H1 (cell line): ENCODE measurements around the gene CLDN14. TPM values are rescaled to one million over a fixed set of nuclear protein-coding genes. Genes with fewer than 3 reads are reported as not detected.

Source experiments
- CTCF ChIA-PET: fragments of 300-600 bp; sonication (Branson Sonifier 250); formaldehyde crosslinking; loops from one replicate; lab custom pipeline; 2021; ENCODE audit not compliant: partially characterized antibody; lab: Charles Lee
- POLR2A ChIA-PET: fragments of 300-600 bp; sonication (Branson Sonifier 250); formaldehyde crosslinking; loops from one replicate; lab custom pipeline; 2021; ENCODE audit warnings: inconsistent platforms; ENCODE audit not compliant: partially characterized antibody; lab: Charles Lee
- DNase-seq, 2 experiments: peaks; one replicate each; pipeline versions ENCODE4 v3.0.0 to v3.0.0-alpha.2; 2010 to 2022; ENCODE audit warnings: low spot score in 2 of 2, low read depth in 1 of 2, mixed read lengths in 1 of 2
- FAIRE-seq: peaks from 2 replicates; lab custom pipeline; 2011; peaks lifted over from hg19 to GRCh38; lab: Jason Lieb, UNC
- H2AFZ ChIP-seq: 2 replicates; pipeline ENCODE4 v1.8.1; 2012; ENCODE audit warnings: low read length, inconsistent platforms
- H2AK5ac ChIP-seq: 2 replicates; pipeline ENCODE4 v1.6.1; 2013; ENCODE audit warnings: low read depth, low read length
- H2BK120ac ChIP-seq: replicated peaks from 2 replicates; pipeline ENCODE3; 2013; ENCODE audit warnings: low read depth, low read length, inconsistent platforms
- H2BK12ac ChIP-seq: 2 replicates; pipeline ENCODE4 v1.6.1; 2013; ENCODE audit warnings: low read depth, low read length
- H2BK15ac ChIP-seq: 2 replicates; pipeline ENCODE4 v1.6.1; 2013; ENCODE audit warnings: low read length
- H2BK20ac ChIP-seq: 2 replicates; pipeline ENCODE4 v1.6.1; 2013; ENCODE audit warnings: low read length
- H2BK5ac ChIP-seq: 2 replicates; pipeline ENCODE4 v1.6.1; 2013; ENCODE audit warnings: low read depth, low read length
- H3K14ac ChIP-seq: 2 replicates; pipeline ENCODE4 v1.6.1; 2013; ENCODE audit warnings: inconsistent platforms; ENCODE audit not compliant: insufficient read length
- H3K18ac ChIP-seq: 2 replicates; pipeline ENCODE4 v1.6.1; 2013; ENCODE audit warnings: low read length; ENCODE audit errors: extremely low read depth
- H3K23ac ChIP-seq: 2 replicates; pipeline ENCODE4 v1.6.1; 2013; ENCODE audit warnings: inconsistent platforms; ENCODE audit not compliant: insufficient read length
- H3K23me2 ChIP-seq: 2 replicates; pipeline ENCODE4 v1.6.1; 2013; ENCODE audit warnings: low read depth, low read length
- H3K27ac ChIP-seq: 2 replicates; pipeline ENCODE4 v1.6.1; 2011; ENCODE audit warnings: low read depth, low read length, inconsistent platforms
- H3K27me3 ChIP-seq, 4 experiments: replicated peaks in 1 of 4; 1 replicate in 1 of 4; 2 replicates in 3 of 4; pipeline versions ENCODE4 v1.6.1 to v1.8.1; 2011 to 2013; ENCODE audit warnings: low read length in 3 of 4, mild to moderate bottlenecking in 3 of 4, inconsistent platforms in 2 of 4, mixed read lengths in 2 of 4, moderate library complexity in 1 of 4; ENCODE audit not compliant: control insufficient read depth in 3 of 4, insufficient read depth in 3 of 4; ENCODE audit errors: extremely low read depth in 1 of 4
- H3K36me3 ChIP-seq, 4 experiments: 2 replicates each; pipeline versions ENCODE4 v1.6.1 to v1.8.1; 2011 to 2013; ENCODE audit warnings: mild to moderate bottlenecking in 4 of 4, low read length in 3 of 4, moderate library complexity in 2 of 4, control low read depth in 1 of 4, inconsistent platforms in 1 of 4; ENCODE audit not compliant: insufficient read depth in 4 of 4, control insufficient read depth in 2 of 4
- H3K4ac ChIP-seq: replicated peaks from 2 replicates; pipeline ENCODE3; 2013; ENCODE audit warnings: low read length, low read depth, mixed read lengths, inconsistent platforms; ENCODE audit not compliant: insufficient read length
- H3K4me1 ChIP-seq, 4 experiments: replicated peaks in 1 of 4; 1 replicate in 1 of 4; 2 replicates in 3 of 4; pipeline versions ENCODE4 v1.6.1 to v1.8.1; 2011 to 2013; ENCODE audit warnings: low read length in 3 of 4, inconsistent platforms in 2 of 4, mixed read lengths in 1 of 4; ENCODE audit not compliant: insufficient read depth in 4 of 4, control insufficient read depth in 3 of 4
- H3K4me2 ChIP-seq, 2 experiments: 2 replicates each; pipeline versions ENCODE4 v1.6.1 to v1.8.1; 2011 to 2013; ENCODE audit warnings: low read depth in 2 of 2, low read length in 2 of 2, control low read depth in 1 of 2, inconsistent platforms in 1 of 2, mild to moderate bottlenecking in 1 of 2; ENCODE audit not compliant: insufficient read depth in 1 of 2
- H3K4me3 ChIP-seq, 4 experiments: fragments of 200-600, 300-600 bp in 1 of 4; sonication (generic), shearing (Covaris generic), sonication (Bioruptor Twin) in 1 of 4; 2 replicates each; pipeline versions ENCODE4 v1.5.1 to v1.8.1; 2011 to 2016; ENCODE audit warnings: low read length in 4 of 4, low read depth in 3 of 4, control low read depth in 2 of 4, inconsistent platforms in 2 of 4, mild to moderate bottlenecking in 2 of 4, mixed read lengths in 1 of 4, moderate library complexity in 1 of 4; ENCODE audit not compliant: insufficient read depth in 2 of 4; ENCODE audit errors: extremely low read depth in 1 of 4
- H3K56ac ChIP-seq: replicated peaks from 2 replicates; pipeline ENCODE3; 2013; ENCODE audit warnings: low read depth, mild to moderate bottlenecking, mixed read lengths, low read length, inconsistent platforms; ENCODE audit not compliant: insufficient read length
- H3K79me1 ChIP-seq: 2 replicates; pipeline ENCODE4 v1.6.1; 2013; ENCODE audit warnings: low read depth, low read length, control low read depth
- H3K79me2 ChIP-seq, 2 experiments: 2 replicates each; pipeline versions ENCODE4 v1.6.1 to v1.8.1; 2012 to 2013; ENCODE audit warnings: low read length in 2 of 2, mild to moderate bottlenecking in 2 of 2, inconsistent platforms in 1 of 2; ENCODE audit not compliant: insufficient read depth in 2 of 2, control insufficient read depth in 1 of 2
- H3K9ac ChIP-seq, 4 experiments: replicated peaks in 1 of 4; 1 replicate in 1 of 4; 2 replicates in 3 of 4; pipeline versions ENCODE4 v1.6.1 to v1.8.1; 2011 to 2013; ENCODE audit warnings: low read depth in 3 of 4, low read length in 3 of 4, control low read depth in 2 of 4, mild to moderate bottlenecking in 2 of 4, moderate library complexity in 2 of 4, inconsistent platforms in 1 of 4; ENCODE audit errors: extremely low read depth in 1 of 4
- H3K9me3 ChIP-seq, 2 experiments: 2 replicates each; pipeline versions ENCODE4 v1.6.1 to v1.8.1; 2012 to 2013; ENCODE audit warnings: mild to moderate bottlenecking in 2 of 2, moderate library complexity in 2 of 2, control low read depth in 1 of 2, inconsistent platforms in 1 of 2, low read depth in 1 of 2, low read length in 1 of 2, mixed read lengths in 1 of 2; ENCODE audit not compliant: insufficient read depth in 2 of 2
- H4K20me1 ChIP-seq, 2 experiments: replicated peaks in 1 of 2; 2 replicates each; pipeline versions ENCODE3 to v1.8.1; 2011 to 2013; ENCODE audit warnings: inconsistent platforms in 2 of 2, low read length in 2 of 2, mild to moderate bottlenecking in 1 of 2; ENCODE audit not compliant: insufficient read depth in 2 of 2, control insufficient read depth in 1 of 2
- H4K5ac ChIP-seq: 2 replicates; pipeline ENCODE4 v1.6.1; 2013; ENCODE audit warnings: low read length, low read depth, mixed read lengths, inconsistent platforms; ENCODE audit not compliant: insufficient read length
- H4K8ac ChIP-seq: 2 replicates; pipeline ENCODE4 v1.8.0; 2013; ENCODE audit warnings: mild to moderate bottlenecking, moderate library complexity, low read length, inconsistent platforms; ENCODE audit not compliant: insufficient read depth; ENCODE audit errors: extremely low read depth
- H4K91ac ChIP-seq: replicated peaks from 2 replicates; pipeline ENCODE3; 2013; ENCODE audit warnings: low read length, mixed read lengths, inconsistent platforms; ENCODE audit not compliant: insufficient read length
- CTBP2 ChIP-seq: IDR thresholded peaks from 2 replicates; pipeline ENCODE4 v1.7.0; 2011; ENCODE audit warnings: borderline replicate concordance, mild to moderate bottlenecking, moderate library complexity, mixed read lengths, low read length; ENCODE audit not compliant: insufficient read depth, insufficient read length
- EGR1 ChIP-seq: IDR thresholded peaks from 2 replicates; pipeline ENCODE4 v1.6.1; 2011; ENCODE audit warnings: low read depth, low read length, borderline replicate concordance
- GABPA ChIP-seq: IDR thresholded peaks from 2 replicates; pipeline ENCODE4 v1.6.1; 2011; ENCODE audit warnings: mild to moderate bottlenecking, low read length, moderate library complexity, borderline replicate concordance; ENCODE audit not compliant: insufficient read depth
- HDAC2 ChIP-seq, 2 experiments: fragments of 300-600 bp in 1 of 2; sonication (generic) in 1 of 2; IDR thresholded peaks; 2 replicates each; pipeline ENCODE4 v1.6.1; 2011 to 2012; ENCODE audit warnings: low read depth in 2 of 2, low read length in 2 of 2, mild to moderate bottlenecking in 2 of 2, moderate library complexity in 2 of 2, borderline replicate concordance in 1 of 2, inconsistent platforms in 1 of 2
- HDAC6 ChIP-seq: IDR thresholded peaks from one replicate; pipeline ENCODE4 v1.7.1; 2012; ENCODE audit warnings: low read depth, mild to moderate bottlenecking, inconsistent platforms, low read length, moderate library complexity
- JUND ChIP-seq: IDR thresholded peaks from 2 replicates; pipeline ENCODE4 v1.6.1; 2011; ENCODE audit warnings: mild to moderate bottlenecking, improper control_type of control experiment, low read length
- POU5F1 ChIP-seq: IDR thresholded peaks from 2 replicates; pipeline ENCODE4 v1.6.1; 2011; ENCODE audit warnings: low read depth, mild to moderate bottlenecking, low read length, moderate library complexity
- RXRA ChIP-seq: IDR thresholded peaks from 2 replicates; pipeline ENCODE4 v1.6.1; 2011; ENCODE audit warnings: low read depth, mild to moderate bottlenecking, low read length, moderate library complexity; ENCODE audit not compliant: insufficient read depth
- SAP30 ChIP-seq: fragments of 300-600 bp; sonication (generic); IDR thresholded peaks from 2 replicates; pipeline ENCODE4 v1.7.1; 2012; ENCODE audit warnings: low read length, moderate library complexity, mild to moderate bottlenecking, inconsistent platforms; ENCODE audit not compliant: insufficient read depth, insufficient replicate concordance
- WGBS, 2 experiments: shearing (Covaris generic) in 1 of 2; methylation state at CpG; one replicate each; pipeline versions ENCODE4 v1.1.6 to v1.1.7; 2013 to 2015; ENCODE audit warnings: low lambda C conversion rate in 2 of 2, mixed read lengths in 2 of 2, inconsistent platforms in 1 of 2, low coverage in 1 of 2, missing lambda C conversion rate in 1 of 2; ENCODE audit not compliant: insufficient replicate concordance in 2 of 2, insufficient coverage in 1 of 2, insufficient read length in 1 of 2; ENCODE audit errors: extremely low coverage in 1 of 2, missing lambda C conversion rate in 1 of 2; 5-methylcytosine and 5-hydroxymethylcytosine counted together
- polyA plus RNA-seq, 7 experiments: library from polyadenylated mRNA; depleted of rRNA in 3 of 7; stranded (reverse) in 5 of 7; unstranded in 2 of 7; fragments of >200 nt in 5 of 7; fragments of 200-250 nt in 2 of 7; gene quantifications; 1 replicate in 5 of 7; 2 replicates in 1 of 7; 4 replicates in 1 of 7; pipeline versions ENCODE4 v1.2.1 to v1.2.3, GENCODE V29; 2011 to 2013; ENCODE audit warnings: missing spikeins in 2 of 7, mixed read lengths in 2 of 7
- total RNA-seq: library from RNA; stranded (reverse); fragmentation: NEBNext Ultra II Directional; extraction: Animal tissue kit (Norgen Biotek cat#: 25700); gene quantifications from 2 replicates; pipeline ENCODE4 v1.2.1, GENCODE V29; 2021
- TF ChIP-seq, protein P1 (sequence below): IDR thresholded peaks from 2 replicates; pipeline ENCODE4 v1.6.1; 2011; ENCODE audit warnings: low read length, improper control_type of control experiment

The CLDN14 gene
- total and polyA plus RNA-seq, 2 of the 8 experiments (the other 6 are each of a cell fraction or from before 2014, with no cell fraction given): 0.08 TPM; not detected in 1

- Histone ChIP-seq H3K23me2 (no peaks in the 10 kb centered on the region), H4K91ac (no peak overlapping the region), H3K4me3 (no peak overlapping the region), H3K18ac (no peak overlapping the region), H2BK5ac (no peak overlapping the region), H3K27me3 (no peaks in the 10 kb centered on the region), H4K8ac (no peak overlapping the region), H4K20me1 (no peaks in the 10 kb centered on the region), H2AK5ac (no peak overlapping the region), H3K27ac (no peak overlapping the region), H3K36me3 (no peaks in the 10 kb centered on the region), H3K79me1 (no peaks in the 10 kb centered on the region), H2BK12ac (no peak overlapping the region), H2BK20ac (no peak overlapping the region), H2BK15ac (no peak overlapping the region), H3K56ac (no peak overlapping the region), H3K23ac (no peak overlapping the region), H3K4ac (no peak overlapping the region), H3K79me2 (no peaks in the 10 kb centered on the region), H2BK120ac (no peak overlapping the region), H4K5ac (no peak overlapping the region), H3K4me1 (no peaks in the 10 kb centered on the region), H2AFZ (no peak overlapping the region), H3K4me2 (no peak overlapping the region), H3K14ac (no peak overlapping the region), H3K9me3 (no peaks in the 10 kb centered on the region), H3K9ac (no peak overlapping the region)
- DNase-seq: no peak
- 88% methylated on average over 25 of the region's 25 CpGs; no CpG with 5 or more reads in 1 of the 2 experiments for WGBS, 2 experiments
- FAIRE-seq: no peak
- CTCF ChIA-PET: interaction anchor here (1.0 to 2.4 kb wide), 3 partner anchors 29 to 131 kb away, joined by 3 to 6 read pairs (median 3); no protein-coding TSS in a partner anchor
- POLR2A ChIA-PET: no interaction called here
- TF ChIP-seq SAP30: no peak
- no peak for TF ChIP-seq GABPA
- no peak for TF ChIP-seq POU5F1
- TF ChIP-seq HDAC2 (IDR thresholded peaks at IDR 0.05; ENCODE audit: borderline replicate concordance in 1 of 2, low read depth in 2 of 2, low read length in 2 of 2): no peak
- no peak for TF ChIP-seq RXRA
- TF ChIP-seq EGR1: no peak
- no peak for TF ChIP-seq CTBP2
- TF ChIP-seq, protein P1, sequence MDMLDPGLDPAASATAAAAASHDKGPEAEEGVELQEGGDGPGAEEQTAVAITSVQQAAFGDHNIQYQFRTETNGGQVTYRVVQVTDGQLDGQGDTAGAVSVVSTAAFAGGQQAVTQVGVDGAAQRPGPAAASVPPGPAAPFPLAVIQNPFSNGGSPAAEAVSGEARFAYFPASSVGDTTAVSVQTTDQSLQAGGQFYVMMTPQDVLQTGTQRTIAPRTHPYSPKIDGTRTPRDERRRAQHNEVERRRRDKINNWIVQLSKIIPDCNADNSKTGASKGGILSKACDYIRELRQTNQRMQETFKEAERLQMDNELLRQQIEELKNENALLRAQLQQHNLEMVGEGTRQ: no peak
- TF ChIP-seq JUND: no peak
- no peak for TF ChIP-seq HDAC6
These were observed 19.9 kb upstream of the CLDN14 start for GRCh38 chr21:36499578-36500471.
